ENCODE data around the gene EMP1.

EMP1 gene

GRCh38 chr12:13181375-13182070 is 15.0 kb upstream of the EMP1 start:
- Mint-ChIP-seq H3K9me3 (no peaks in the 10 kb centered on the region), H3K4me1 (ENCODE audit: low read depth) (peaks cover 19% of the 10 kb centered on the region), H3K36me3 (ENCODE audit: low read depth) (no peaks in the 10 kb centered on the region), H3K4me3 (no peak overlapping the region), H3K27ac (no peak overlapping the region), H3K27me3 (peaks cover 9% of the 10 kb centered on the region)

- no peaks in the 10 kb centered on the region for H3K36me3 Mint-ChIP-seq (ENCODE audit: low read depth)
- no peak overlapping the region for H3K4me3 Mint-ChIP-seq
- H3K4me1 Mint-ChIP-seq (ENCODE audit: low read depth), result peaks cover 19% of the 10 kb centered on the region
- H3K9me3 Mint-ChIP-seq, result no peaks in the 10 kb centered on the region
- peaks cover 9% of the 10 kb centered on the region for H3K27me3 Mint-ChIP-seq
- H3K27ac Mint-ChIP-seq, result no peak overlapping the region
Observed at GRCh38 chr12:13182881-13183280, 13.6 kb upstream of the EMP1 start.

GRCh38 chr12:13183620-13184019 is 12.9 kb upstream of the EMP1 start:
- Mint-ChIP-seq H3K36me3 (ENCODE audit: low read depth) (no peaks in the 10 kb centered on the region), H3K4me1 (ENCODE audit: low read depth) (peaks cover 17% of the 10 kb centered on the region), H3K9me3 (no peaks in the 10 kb centered on the region), H3K27ac (no peak overlapping the region), H3K4me3 (no peak overlapping the region), H3K27me3 (peaks cover 9% of the 10 kb centered on the region)

GRCh38 chr12:13186302-13186701 is 10.2 kb upstream of the EMP1 start:
- Mint-ChIP-seq H3K4me3 (no peak overlapping the region), H3K4me1 (ENCODE audit: low read depth) (no peaks in the 10 kb centered on the region), H3K27me3 (peaks cover 5% of the 10 kb centered on the region), H3K9me3 (no peaks in the 10 kb centered on the region), H3K27ac (no peak overlapping the region), H3K36me3 (ENCODE audit: low read depth) (no peaks in the 10 kb centered on the region)

GRCh38 chr12:13187399-13187798 is 9.1 kb upstream of the EMP1 start:
- Mint-ChIP-seq H3K36me3 (ENCODE audit: low read depth) (no peaks in the 10 kb centered on the region), H3K9me3 (no peaks in the 10 kb centered on the region), H3K4me3 (no peak overlapping the region), H3K27me3 (peaks cover 3% of the 10 kb centered on the region), H3K4me1 (ENCODE audit: low read depth) (no peaks in the 10 kb centered on the region), H3K27ac (no peak overlapping the region)

- Mint-ChIP-seq H3K36me3 (ENCODE audit: low read depth) (no peaks in the 10 kb centered on the region), H3K27ac (no peak overlapping the region), H3K9me3 (no peaks in the 10 kb centered on the region), H3K27me3 (peaks cover 3% of the 10 kb centered on the region), H3K4me3 (no peak overlapping the region), H3K4me1 (ENCODE audit: low read depth) (no peaks in the 10 kb centered on the region)
Observed at GRCh38 chr12:13189264-13189663, 7.3 kb upstream of the EMP1 start.

GRCh38 chr12:13190275-13190674 is 6.3 kb upstream of the EMP1 start:
- Mint-ChIP-seq H3K27ac (no peak overlapping the region), H3K4me1 (ENCODE audit: low read depth) (peaks cover 9% of the 10 kb centered on the region), H3K4me3 (no peak overlapping the region), H3K27me3 (peaks cover 5% of the 10 kb centered on the region), H3K9me3 (no peaks in the 10 kb centered on the region), H3K36me3 (ENCODE audit: low read depth) (no peaks in the 10 kb centered on the region)

GRCh38 chr12:13192719-13193118 is 3.8 kb upstream of the EMP1 start:
- Mint-ChIP-seq H3K36me3 (ENCODE audit: low read depth) (no peaks in the 10 kb centered on the region), H3K27me3 (peaks cover 7% of the 10 kb centered on the region), H3K27ac (no peak overlapping the region), H3K4me1 (ENCODE audit: low read depth) (peaks cover 34% of the 10 kb centered on the region), H3K4me3 (no peak overlapping the region), H3K9me3 (no peaks in the 10 kb centered on the region)

GRCh38 chr12:13193505-13194231 is 2.9 kb upstream of the EMP1 start:
- H3K36me3 Mint-ChIP-seq (ENCODE audit: low read depth), result no peaks in the 10 kb centered on the region
- H3K9me3 Mint-ChIP-seq, result no peaks in the 10 kb centered on the region
- H3K4me3 Mint-ChIP-seq, result no peak overlapping the region
- H3K27ac Mint-ChIP-seq, result no peak overlapping the region
- H3K4me1 Mint-ChIP-seq (ENCODE audit: low read depth), result peaks cover 39% of the 10 kb centered on the region
- H3K27me3 Mint-ChIP-seq, result peaks cover 12% of the 10 kb centered on the region

GRCh38 chr12:13194401-13195110 is 2.0 kb upstream of the EMP1 start:
- no peak overlapping the region for H3K4me3 Mint-ChIP-seq
- H3K27ac Mint-ChIP-seq, result peak overlapping the region; percentile 83
- H3K9me3 Mint-ChIP-seq, result no peaks in the 10 kb centered on the region
- H3K36me3 Mint-ChIP-seq (ENCODE audit: low read depth), result no peaks in the 10 kb centered on the region
- H3K27me3 Mint-ChIP-seq, result peaks cover 12% of the 10 kb centered on the region
- H3K4me1 Mint-ChIP-seq (ENCODE audit: low read depth), result peaks cover 43% of the 10 kb centered on the region

GRCh38 chr12:13195250-13195649 is 1.3 kb upstream of the EMP1 start:
- H3K9me3 Mint-ChIP-seq, result no peaks in the 10 kb centered on the region
- H3K27ac Mint-ChIP-seq, result peak overlapping the region; percentile 83
- no peak overlapping the region for H3K4me3 Mint-ChIP-seq
- peaks cover 46% of the 10 kb centered on the region for H3K4me1 Mint-ChIP-seq (ENCODE audit: low read depth)
- peaks cover 12% of the 10 kb centered on the region for H3K27me3 Mint-ChIP-seq
- no peaks in the 10 kb centered on the region for H3K36me3 Mint-ChIP-seq (ENCODE audit: low read depth)

GRCh38 chr12:13195785-13196129 is 769 bp upstream of the EMP1 start:
- no peaks in the 10 kb centered on the region for H3K9me3 Mint-ChIP-seq
- peaks cover 46% of the 10 kb centered on the region for H3K4me1 Mint-ChIP-seq (ENCODE audit: low read depth)
- no peak overlapping the region for H3K4me3 Mint-ChIP-seq
- H3K27me3 Mint-ChIP-seq, result peaks cover 12% of the 10 kb centered on the region
- H3K27ac Mint-ChIP-seq, result peak overlapping the region; percentile 83
- no peaks in the 10 kb centered on the region for H3K36me3 Mint-ChIP-seq (ENCODE audit: low read depth)

- H3K27me3 Mint-ChIP-seq, result peaks cover 15% of the 10 kb centered on the region
- peak overlapping the region; percentile 83 for H3K27ac Mint-ChIP-seq
- H3K9me3 Mint-ChIP-seq, result no peaks in the 10 kb centered on the region
- no peaks in the 10 kb centered on the region for H3K36me3 Mint-ChIP-seq (ENCODE audit: low read depth)
- peaks cover 46% of the 10 kb centered on the region for H3K4me1 Mint-ChIP-seq (ENCODE audit: low read depth)
- peak overlapping the region; percentile 89 for H3K4me3 Mint-ChIP-seq
Observed at GRCh38 chr12:13197032-13197431, 506 bp downstream of the EMP1 start.

GRCh38 chr12:13197526-13198143 is 1.1 kb downstream of the EMP1 start:
- no peaks in the 10 kb centered on the region for H3K36me3 Mint-ChIP-seq (ENCODE audit: low read depth)
- no peaks in the 10 kb centered on the region for H3K9me3 Mint-ChIP-seq
- peaks cover 46% of the 10 kb centered on the region for H3K4me1 Mint-ChIP-seq (ENCODE audit: low read depth)
- H3K27ac Mint-ChIP-seq, result peak overlapping the region; percentile 72
- H3K4me3 Mint-ChIP-seq, result peak overlapping the region; percentile 89
- peaks cover 21% of the 10 kb centered on the region for H3K27me3 Mint-ChIP-seq

GRCh38 chr12:13198241-13198640 is 1.7 kb downstream of the EMP1 start:
- Mint-ChIP-seq H3K27me3 (peaks cover 21% of the 10 kb centered on the region), H3K9me3 (no peaks in the 10 kb centered on the region), H3K27ac (no peak overlapping the region), H3K4me3 (no peak overlapping the region), H3K4me1 (ENCODE audit: low read depth) (peaks cover 46% of the 10 kb centered on the region), H3K36me3 (ENCODE audit: low read depth) (no peaks in the 10 kb centered on the region)

Data from stimulated activated naive CD8-positive, alpha-beta T cell treated with anti-CD3 and anti-CD28 coated beads, Interleukin-15, Interleukin-2, amounts not matched to agents 100 ng/mL and 50 ng/mL, for 24 hours (primary cell).